GM23338 (cell line): ENCODE results near the gene CCDC63. TPM values are rescaled to one million over a fixed set of nuclear protein-coding genes. Genes with fewer than 3 reads are reported as not detected.

ENCODE experiments used
- ATAC-seq: fragments of 200-7000 bp; cut with Tn5 transposase; 3 replicates; pipeline ENCODE4 v1.9.1; 2020
- DNase-seq: peaks from one replicate; pipeline ENCODE4 v3.0.0-alpha.2; 2015; ENCODE audit warnings: low spot score
- H2AFZ ChIP-seq: fragments of 200-600 bp; sonication (generic); 2 replicates; pipeline ENCODE4 v1.8.0; 2016; ENCODE audit warnings: antibody characterized with exemption, mild to moderate bottlenecking, moderate library complexity
- H3F3A ChIP-seq: fragments of 200-600 bp; sonication (generic); replicated peaks from 2 replicates; pipeline ENCODE4 v1.8.0; 2017; ENCODE audit warnings: antibody characterized with exemption, mixed run types, low read depth
- H3K27ac ChIP-seq: fragments of 200-600 bp; sonication (generic); 2 replicates; pipeline ENCODE4 v1.6.1; 2016; ENCODE audit warnings: low read depth
- H3K27me3 ChIP-seq: fragments of 200-600 bp; sonication (generic); 2 replicates; pipeline ENCODE4 v1.8.0; 2016; ENCODE audit warnings: mild to moderate bottlenecking, mixed run types, moderate library complexity; ENCODE audit not compliant: insufficient read depth
- H3K36me3 ChIP-seq: fragments of 200-600 bp; sonication (generic); 2 replicates; pipeline ENCODE4 v1.8.0; 2016; ENCODE audit warnings: mild to moderate bottlenecking; ENCODE audit not compliant: insufficient read depth
- H3K4me1 ChIP-seq: fragments of 200-600 bp; sonication (generic); 2 replicates; pipeline ENCODE4 v1.8.0; 2016; ENCODE audit warnings: mild to moderate bottlenecking, moderate library complexity; ENCODE audit not compliant: insufficient read depth
- H3K4me2 ChIP-seq: fragments of 200-600 bp; sonication (generic); 2 replicates; pipeline ENCODE4 v1.7.1; 2017; ENCODE audit warnings: mixed run types
- H3K4me3 ChIP-seq: fragments of 200-600 bp; sonication (generic); 2 replicates; pipeline ENCODE4 v1.6.1; 2016; ENCODE audit warnings: mixed run types
- H3K79me2 ChIP-seq: fragments of 200-600 bp; sonication (generic); replicated peaks from 2 replicates; pipeline ENCODE4 v1.8.0; 2017; ENCODE audit warnings: mild to moderate bottlenecking; ENCODE audit not compliant: insufficient read depth
- H3K9me2 ChIP-seq: fragments of 200-600 bp; sonication (generic); 2 replicates; pipeline ENCODE4 v1.8.0; 2017; ENCODE audit not compliant: insufficient read depth
- H4K20me1 ChIP-seq: fragments of 200-600 bp; sonication (generic); replicated peaks from 2 replicates; pipeline ENCODE4 v1.8.0; 2017; ENCODE audit warnings: mild to moderate bottlenecking; ENCODE audit not compliant: insufficient read depth
- H3K27ac Mint-ChIP-seq: 2 replicates; pipeline ENCODE4 v1.8.0; 2020; ENCODE audit warnings: inconsistent platforms, mild to moderate bottlenecking, moderate library complexity, mixed read lengths
- H3K27me3 Mint-ChIP-seq: 3 replicates; pipeline ENCODE4 v1.8.0; 2022; ENCODE audit warnings: low read depth, mild to moderate bottlenecking, moderate library complexity, mixed read lengths, inconsistent platforms; ENCODE audit not compliant: insufficient read depth, poor library complexity
- H3K36me3 Mint-ChIP-seq: 3 replicates; pipeline ENCODE4 v1.8.0; 2021; ENCODE audit warnings: low read depth, mild to moderate bottlenecking, inconsistent platforms, moderate library complexity, mixed read lengths
- H3K4me1 Mint-ChIP-seq: 3 replicates; pipeline ENCODE4 v1.8.0; 2020; ENCODE audit warnings: mild to moderate bottlenecking, inconsistent platforms, mixed read lengths
- H3K4me3 Mint-ChIP-seq: 3 replicates; pipeline ENCODE4 v1.8.0; 2021; ENCODE audit warnings: moderate library complexity, mild to moderate bottlenecking, inconsistent platforms, mixed read lengths
- H3K9me3 Mint-ChIP-seq: 3 replicates; pipeline ENCODE4 v1.8.0; 2020; ENCODE audit warnings: moderate library complexity, mild to moderate bottlenecking, inconsistent platforms, mixed read lengths
- CREB1 ChIP-seq: fragments of 250-450 bp; sonication (Bioruptor Pico); IDR thresholded peaks from 2 replicates; pipeline ENCODE4 v1.5.0; 2020; ENCODE audit warnings: low read depth, mild to moderate bottlenecking, moderate library complexity
- CTCF ChIP-seq, 2 experiments: fragments of 200-600 bp in 1 of 2; sonication (generic) in 1 of 2; conservative IDR thresholded peaks; 2 replicates each; pipeline versions ENCODE4 v1.5.1 to v1.6.1; 2016 to 2017; ENCODE audit warnings: antibody characterized with exemption in 2 of 2, low read depth in 2 of 2, mild to moderate bottlenecking in 2 of 2, moderate library complexity in 1 of 2
- ETS1 ChIP-seq: IDR thresholded peaks from 2 replicates; pipeline ENCODE4 v1.6.1; 2016; ENCODE audit warnings: antibody characterized with exemption
- EZH2 ChIP-seq: fragments of 200-600 bp; sonication (generic); IDR thresholded peaks from one replicate; pipeline ENCODE4 v1.8.0; 2017; ENCODE audit warnings: antibody characterized with exemption, mild to moderate bottlenecking, low read depth; ENCODE audit not compliant: unreplicated experiment
- EZH2phosphoT487 ChIP-seq: fragments of 200-600 bp; sonication (generic); IDR thresholded peaks from one replicate; pipeline ENCODE4 v1.8.1; 2018; ENCODE audit warnings: antibody characterized with exemption; ENCODE audit not compliant: unreplicated experiment
- JUNB ChIP-seq: IDR thresholded peaks from one replicate; pipeline ENCODE4 v1.6.1; 2016; ENCODE audit warnings: antibody characterized with exemption; ENCODE audit not compliant: unreplicated experiment
- NANOG ChIP-seq: IDR thresholded peaks from 2 replicates; pipeline ENCODE4 v1.6.1; 2016; ENCODE audit warnings: antibody characterized with exemption, borderline replicate concordance
- POLR2AphosphoS5 ChIP-seq: IDR thresholded peaks from 2 replicates; pipeline ENCODE4 v1.6.1; 2016; ENCODE audit warnings: antibody characterized with exemption, low read depth
- REST ChIP-seq: IDR thresholded peaks from one replicate; pipeline ENCODE4 v1.6.1; 2018; ENCODE audit warnings: antibody characterized with exemption; ENCODE audit not compliant: unreplicated experiment
- STAT1 ChIP-seq: IDR thresholded peaks from one replicate; pipeline ENCODE4 v1.6.1; 2016; ENCODE audit warnings: antibody characterized with exemption; ENCODE audit not compliant: unreplicated experiment
- ZNF114 ChIP-seq: fragments of 250-450 bp; sonication (Bioruptor Pico); IDR thresholded peaks from 2 replicates; pipeline ENCODE4 v1.5.0; 2020; ENCODE audit warnings: mild to moderate bottlenecking, moderate library complexity
- ZNF331 ChIP-seq: fragments of 250-450 bp; sonication (Bioruptor Pico); IDR thresholded peaks from 2 replicates; pipeline ENCODE4 v1.5.0; 2020; ENCODE audit warnings: low read depth, mild to moderate bottlenecking, moderate library complexity
- polyA plus RNA-seq: library from polyadenylated mRNA; unstranded; fragments of >200 nt; fragmentation: Nextera tagmentation; extraction: Ambion mirVana; gene quantifications from 2 replicates; pipeline ENCODE4 v1.2.1, GENCODE V29; 2016
- total RNA-seq: library from RNA; depleted of rRNA; stranded (reverse); fragments of >200 nt; shearing (Covaris generic); gene quantifications from 2 replicates; pipeline ENCODE4 v1.2.3, GENCODE V29; 2014

CCDC63 gene
- total and polyA plus RNA-seq, 2 experiments from 2014 or later = 1.8 TPM; not detected in 1

- Histone ChIP-seq H3K4me1 (peaks cover 20% of the 10 kb centered on the region), H3K9me2 (no peaks in the 10 kb centered on the region), H3F3A (no peaks in the 10 kb centered on the region), H3K27me3 (no peaks in the 10 kb centered on the region), H3K4me3 (no peak overlapping the region), H3K4me2 (no peak overlapping the region), H3K36me3 (no peaks in the 10 kb centered on the region), H3K79me2 (no peaks in the 10 kb centered on the region), H2AFZ (peak overlapping the region; percentile 54), H4K20me1 (no peaks in the 10 kb centered on the region), H3K27ac (peak overlapping the region; percentile 41; the same call in 1 of the 2 replicates)
- no peak overlapping the region for H3K4me3 Mint-ChIP-seq
- H3K27ac Mint-ChIP-seq = peak overlapping the region; percentile 59; the same call in 1 of the 2 replicates
- ATAC-seq = no peak
- no peak for TF ChIP-seq CREB1
- no peak for TF ChIP-seq NANOG
- no peak for DNase-seq
- H3K4me1 Mint-ChIP-seq = peaks cover 31% of the 10 kb centered on the region
- no peaks in the 10 kb centered on the region for H3K9me3 Mint-ChIP-seq
- no peaks in the 10 kb centered on the region for H3K36me3 Mint-ChIP-seq
- peaks cover 14% of the 10 kb centered on the region for H3K27me3 Mint-ChIP-seq
Measured at GRCh38 chr12:110917961-110918360, 71.2 kb downstream of the CCDC63 start.

- Histone ChIP-seq H4K20me1 (no peaks in the 10 kb centered on the region), H3K4me2 (no peak overlapping the region; the same call in 1 of the 2 replicates), H3K4me1 (peaks cover 20% of the 10 kb centered on the region), H3K4me3 (no peak overlapping the region), H3K36me3 (no peaks in the 10 kb centered on the region), H3F3A (no peaks in the 10 kb centered on the region), H2AFZ (peak overlapping the region; percentile 70), H3K27me3 (no peaks in the 10 kb centered on the region), H3K9me2 (no peaks in the 10 kb centered on the region), H3K27ac (no peak overlapping the region), H3K79me2 (no peaks in the 10 kb centered on the region)
- Mint-ChIP-seq H3K27ac (no peak overlapping the region), H3K4me3 (no peak overlapping the region), H3K9me3 (no peaks in the 10 kb centered on the region), H3K27me3 (peaks cover 14% of the 10 kb centered on the region), H3K36me3 (no peaks in the 10 kb centered on the region), H3K4me1 (peaks cover 35% of the 10 kb centered on the region)
- ATAC-seq (no peak), DNase-seq (no peak)
- TF ChIP-seq REST (no peak), JUNB (no peak), EZH2phosphoT487 (no peak), NANOG (no peak), CTCF (conservative IDR thresholded peaks at IDR 0.05; ENCODE audit: low read depth in 2 of 2) (no peak), POLR2AphosphoS5 (no peak), ZNF114 (CRISPR knock-in tag) (no peak), ZNF331 (no peak), EZH2 (no peak), CREB1 (no peak), STAT1 (no peak), ETS1 (no peak)
Measured at GRCh38 chr12:110919720-110920119, 72.9 kb downstream of the CCDC63 start.
